Heart right ventricle (tissue), 16 donors: Measurements from ENCODE around the gene MRFAP1. TPM values are rescaled to one million over a fixed set of nuclear protein-coding genes. Genes with fewer than 3 reads are reported as not detected.
"Not testable (repeated sequence)": the region's sequence is repeated elsewhere in the genome, so short reads cannot be mapped to it uniquely, and the experiment has no call there.

Experiments
- ATAC-seq, 8 donors: fragments of 200-7000 bp; cut with Tn5 transposase; one replicate each; pipeline ENCODE4 v1.9.1; 2020; ENCODE audit warnings: mild to moderate bottlenecking in 8 of 8, moderate library complexity in 8 of 8, moderate number of reproducible peaks in 1 of 8
- DNase-seq, 2 donors: peaks; one replicate each; pipeline ENCODE4 v3.0.0-alpha.2; 2020
- H3K27ac ChIP-seq, 10 donors: fragments of 200-600 bp; sonication (generic) in 2 of 10; one replicate each; pipeline versions ENCODE4 v1.5.0 to v1.8.0; 2020 to 2022; ENCODE audit warnings: mild to moderate bottlenecking in 3 of 10
- H3K27me3 ChIP-seq, 7 donors: fragments of 200-600 bp; one replicate each; pipeline ENCODE4 v1.8.0; 2021 to 2022; ENCODE audit warnings: mild to moderate bottlenecking in 2 of 7
- H3K36me3 ChIP-seq, 9 donors: fragments of 200-600 bp; sonication (generic) in 1 of 9; one replicate each; pipeline versions ENCODE4 v1.5.0 to v1.8.0; 2020 to 2022; ENCODE audit warnings: mild to moderate bottlenecking in 2 of 9
- H3K4me1 ChIP-seq, 9 donors: fragments of 200-600 bp; sonication (generic) in 1 of 9; one replicate each; pipeline versions ENCODE4 v1.5.0 to v1.8.0; 2020 to 2022; ENCODE audit warnings: mild to moderate bottlenecking in 4 of 9
- H3K4me3 ChIP-seq, 10 donors: fragments of 200-600 bp; sonication (generic) in 2 of 10; one replicate each; pipeline versions ENCODE4 v1.5.0 to v1.8.0; 2020 to 2022; ENCODE audit warnings: mild to moderate bottlenecking in 7 of 10, moderate library complexity in 2 of 10
- H3K9me3 ChIP-seq, 11 donors: fragments of 200-600 bp in 10 of 11; sonication (generic) in 2 of 11; one replicate each; pipeline versions ENCODE4 v1.5.0 to v1.8.0; 2013 to 2022; ENCODE audit warnings: mild to moderate bottlenecking in 2 of 11, control low read depth in 1 of 11, moderate library complexity in 1 of 11
- CTCF ChIP-seq, 9 donors: fragments of 200-600 bp; sonication (generic) in 2 of 9; IDR thresholded peaks; one replicate each; pipeline versions ENCODE4 v1.5.0 to v1.8.0; 2021 to 2022; ENCODE audit warnings: antibody characterized with exemption in 9 of 9, mild to moderate bottlenecking in 5 of 9, moderate library complexity in 1 of 9
- WGBS, 2 donors: extraction: QIAGEN DNeasy Blood & Tissue Kit; methylation state at CpG; one replicate each; pipeline ENCODE4 v1.1.7; 2013; ENCODE audit warnings: inconsistent platforms in 1 of 2; 5-methylcytosine and 5-hydroxymethylcytosine counted together
- intact Hi-C, 10 donors: fragments of 100-400 bp; cut with DNase I; formaldehyde crosslinking; loops; one replicate each; pipeline versions ENCODE4 v1.11.1 to v1.14.2; 2022
- polyA plus RNA-seq, 2 donors: library from polyadenylated mRNA; stranded (reverse); fragments of 200-250 nt; gene quantifications; one replicate each; pipeline ENCODE4 v1.2.3, GENCODE V29; 2013
- total RNA-seq, 10 donors: library from RNA; stranded (reverse); fragmentation: NEBNext Ultra II Directional in 3 of 10; extraction: Animal tissue kit (Norgen Biotek cat#: 25700) in 3 of 10; gene quantifications; one replicate each; pipeline versions ENCODE4 v1.2.1 to v1.2.4, GENCODE V29; 2021 to 2023
- donor health status: Arrhythmogenic right ventricular cardiomyopathy.
- donor health status: ischemic (EF 13 %, LVEDD 7.1; RV severe dilation, severe dysfunction).
- donor health status: healthy with polysubstance abuse.
- donor health status: DM: no; HTN: yes; CAD: no.
- donor health status: DM: no; HTN: no; CAD: no.
- donor health status: ischemic (EF 25% LVEDD 6.9; RV normal size, moderate dysfunction).
- donor health status: ischemic (EF 25% LVEDD 5.7; RV mildly dilated, moderate dysfunction).
- donor health status: healthy.
- donor health status: DM: yes; HTN: yes; CAD: no.
- donor health status: Ischemic cardiomyopathy.
- donor health status: ischemic (EF 35%, LVEDD 5.7; RV mildly dilated, moderate dysfunction).
- donor health status: nonischemic (EF 11% LVEDD 7.7; RV severe dilation, severe dysfunction).
- donor health status: DM: yes; HTN: yes; CAD: no.
- donor health status: PGD.
- donor health status: ischemic (EF 29% LVEDD 5.4; RV normal size, mild dysfunction).
- donor health status: nonischemic (EF 23%, LVEDD 6.1; RV moderate dilation, normal function).

The MRFAP1 gene
- total and polyA plus RNA-seq, 12 donors, result 163 to 445 (median 248) TPM

DNA sequence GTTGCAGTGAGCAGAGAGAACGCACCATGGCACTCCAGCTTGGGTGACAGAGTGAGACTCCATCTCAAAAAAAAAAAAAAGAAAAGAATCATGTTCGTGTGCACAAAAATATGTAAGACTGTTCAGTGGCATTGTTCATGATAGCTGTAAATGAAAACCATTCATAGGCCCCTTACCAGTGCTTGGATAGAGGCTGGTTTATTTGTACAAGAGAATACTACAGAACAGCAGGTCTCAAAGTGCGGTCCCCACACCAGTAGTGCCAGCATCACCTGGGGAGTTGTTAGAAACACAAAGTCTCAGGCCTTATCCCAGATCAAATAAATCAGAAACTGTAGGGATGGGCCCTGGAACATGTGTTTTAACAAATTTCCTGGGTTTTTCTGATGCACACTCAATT lies 12.7 kb upstream of the MRFAP1 start:
- ATAC-seq, result no peak
- no peak for TF ChIP-seq CTCF (IDR thresholded peaks at IDR 0.05)
- no peaks in the 10 kb centered on the region for H3K36me3 ChIP-seq
- H3K4me1 ChIP-seq, result no peaks in the 10 kb centered on the region
- no peaks in the 10 kb centered on the region for H3K9me3 ChIP-seq
- no peaks in the 10 kb centered on the region for H3K27me3 ChIP-seq
- intact Hi-C loops, result no loop called here
- 79 to 88% methylated on average over 3 of the region's 3 CpGs for WGBS, 2 donors
- H3K27ac ChIP-seq, result no peak overlapping the region
- no peak for DNase-seq
- no peak overlapping the region for H3K4me3 ChIP-seq

GRCh38 chr4:6628484-6628883 lies 12.0 kb upstream of the MRFAP1 start:
- H3K27me3 ChIP-seq, intact Hi-C loops, DNase-seq, H3K36me3 ChIP-seq, H3K4me1 ChIP-seq, ATAC-seq, H3K4me3 ChIP-seq, H3K27ac ChIP-seq, H3K9me3 ChIP-seq: not testable (repeated sequence)
- 100% methylated on average over 1 of the region's 1 CpG for WGBS, 2 donors

- Histone ChIP-seq H3K36me3 (no peaks in the 10 kb centered on the region), H3K9me3 (no peaks in the 10 kb centered on the region), H3K27me3 (no peaks in the 10 kb centered on the region), H3K4me3 (no peak overlapping the region), H3K4me1 (no peaks in the 10 kb centered on the region), H3K27ac (no peak overlapping the region)
- WGBS, 2 donors, result 95 to 96% methylated on average over 4 of the region's 4 CpGs
- intact Hi-C loops, result no loop called here
- ATAC-seq (no peak), DNase-seq (no peak)
- TF ChIP-seq CTCF (IDR thresholded peaks at IDR 0.05), result no peak
Measured at GRCh38 chr4:6632125-6632524, 8.4 kb upstream of the MRFAP1 start.

DNA sequence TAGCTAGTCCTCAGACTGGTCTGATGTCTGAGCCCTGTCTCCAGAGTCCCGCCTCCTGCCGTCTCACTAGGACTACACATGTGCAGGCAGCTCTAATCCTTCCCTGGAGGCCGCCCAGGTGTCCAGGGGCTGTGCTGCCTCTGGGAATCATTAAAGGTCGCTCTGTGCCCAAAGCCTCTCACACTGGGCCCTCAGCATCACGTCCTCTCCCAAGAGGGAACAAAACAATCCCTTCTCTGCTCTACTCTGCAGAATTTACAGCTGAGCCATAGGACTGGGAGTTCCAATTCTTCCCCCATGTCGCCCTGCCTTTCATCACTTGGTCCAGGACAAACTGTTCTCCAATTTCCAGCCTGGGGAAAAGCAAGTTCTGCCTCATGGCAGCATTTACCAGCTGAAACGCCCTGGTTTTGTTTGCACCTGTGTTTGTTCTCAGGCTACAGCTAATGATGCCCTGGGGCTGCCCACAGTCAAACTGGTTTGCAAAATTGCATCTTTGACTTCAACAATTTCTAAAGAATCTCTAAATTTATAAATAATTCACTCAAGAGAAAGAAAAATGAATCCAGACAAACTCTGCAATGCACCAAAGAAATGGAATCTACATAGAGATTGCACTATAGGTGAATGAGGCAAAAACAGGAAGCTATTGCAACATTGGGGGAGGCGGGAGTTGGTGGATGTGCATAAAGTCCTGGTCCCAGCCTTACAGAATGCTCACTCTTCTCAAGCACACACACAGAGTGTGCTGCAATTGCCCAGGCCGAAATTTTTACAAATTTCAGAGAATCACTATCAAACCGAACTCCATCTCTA lies 7.2 kb upstream of the MRFAP1 start:
- 85 to 87% methylated on average over 10 of the region's 10 CpGs for WGBS, 2 donors
- Histone ChIP-seq H3K4me3 (no peak overlapping the region), H3K9me3 (no peaks in the 10 kb centered on the region), H3K36me3 (no peaks in the 10 kb centered on the region), H3K27me3 (no peaks in the 10 kb centered on the region), H3K27ac (no peak overlapping the region), H3K4me1 (no peaks in the 10 kb centered on the region)
- DNase-seq (no peak), ATAC-seq (peak in 2 of 8 donors; percentile 44 to 74)
- intact Hi-C loops, result no loop called here
- no peak for TF ChIP-seq CTCF (IDR thresholded peaks at IDR 0.05)

DNA sequence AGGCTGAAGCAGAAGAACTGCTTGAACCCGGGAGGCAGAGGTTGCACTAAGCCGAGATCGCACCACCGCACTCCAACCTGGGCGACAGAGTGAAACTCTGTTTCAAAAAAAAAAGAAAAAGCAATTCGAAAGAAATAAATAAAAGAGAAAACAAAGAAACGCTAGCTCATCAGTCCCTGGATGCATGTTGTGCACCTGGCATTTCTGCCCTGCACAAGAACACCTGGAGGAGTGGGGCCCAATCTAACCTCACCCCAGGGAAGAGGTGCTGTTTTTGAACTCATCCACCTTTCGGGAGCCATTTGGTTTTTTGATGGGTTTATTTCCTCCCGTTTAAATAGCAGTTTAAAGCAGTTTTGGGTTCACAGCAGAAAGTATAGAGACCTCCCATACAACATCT lies 5.7 kb upstream of the MRFAP1 start:
- intact Hi-C loops, result no loop called here
- no peak for ATAC-seq
- Histone ChIP-seq H3K36me3 (no peaks in the 10 kb centered on the region), H3K27me3 (no peaks in the 10 kb centered on the region), H3K4me1 (peaks cover 0 to 6% (median 5%) of the 10 kb centered on the region in 9 donors), H3K27ac (no peak overlapping the region), H3K4me3 (no peak overlapping the region), H3K9me3 (no peaks in the 10 kb centered on the region)
- 94 to 95% methylated on average over 9 of the region's 9 CpGs for WGBS, 2 donors
- TF ChIP-seq CTCF (IDR thresholded peaks at IDR 0.05), result no peak
- DNase-seq, result no peak
